GM19193 (cell line): Measurements from ENCODE around the gene TBC1D22A.

Experiments
- POLR2A ChIP-seq: IDR thresholded peaks from 4 replicates; pipeline ENCODE4 v1.6.1; 2011; ENCODE audit not compliant: insufficient read depth, insufficient read length; ENCODE audit errors: extremely low read depth

Gene TBC1D22A

DNA sequence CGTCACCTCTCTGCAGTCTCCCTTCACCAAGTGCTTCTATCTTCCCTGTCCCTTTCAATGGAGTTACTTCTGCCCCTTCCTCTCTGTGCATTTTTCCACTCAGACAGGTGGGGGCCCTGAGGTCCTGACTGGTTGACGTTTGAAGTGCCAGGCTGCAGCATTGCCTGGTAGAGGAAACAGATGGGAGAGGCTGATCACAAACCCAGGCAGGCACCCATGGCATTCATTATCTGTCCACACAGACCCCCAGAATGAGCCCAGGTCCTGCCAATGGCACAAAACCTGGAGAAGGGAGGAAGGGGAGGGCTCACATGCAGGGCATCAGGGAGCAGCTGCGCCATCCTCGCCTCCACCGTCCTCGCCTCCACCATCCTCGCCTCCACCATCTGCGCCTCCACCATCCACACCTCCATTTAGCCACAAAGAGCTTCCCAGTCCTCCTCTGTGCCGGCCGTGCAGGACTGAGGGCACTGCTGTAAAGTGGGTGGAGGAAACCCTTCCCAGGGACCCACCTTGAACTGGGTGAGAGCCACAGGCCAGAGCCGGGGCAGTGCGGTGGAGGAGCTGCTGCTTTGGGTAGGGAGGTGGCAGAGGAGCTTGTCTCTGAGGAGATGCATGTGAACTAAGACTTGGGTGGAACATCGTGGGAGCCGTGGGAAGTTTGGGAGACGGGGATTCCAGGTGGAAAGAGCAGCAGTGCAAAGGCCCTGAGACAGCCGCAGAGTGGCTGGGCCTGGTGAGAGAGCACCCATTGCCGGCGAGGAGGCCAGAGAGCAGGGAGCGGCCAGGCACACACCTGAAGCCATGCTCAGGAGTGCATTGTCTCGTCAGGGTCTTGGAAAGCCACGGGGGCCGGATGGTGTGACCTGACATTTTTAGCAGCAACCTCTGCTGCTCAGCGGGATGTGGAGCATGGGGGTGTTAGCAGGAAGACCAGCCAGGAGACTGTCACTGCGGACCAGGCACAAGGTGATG, 145.1 kb downstream of the TBC1D22A start:
- TF ChIP-seq POLR2A = no peak

DNA sequence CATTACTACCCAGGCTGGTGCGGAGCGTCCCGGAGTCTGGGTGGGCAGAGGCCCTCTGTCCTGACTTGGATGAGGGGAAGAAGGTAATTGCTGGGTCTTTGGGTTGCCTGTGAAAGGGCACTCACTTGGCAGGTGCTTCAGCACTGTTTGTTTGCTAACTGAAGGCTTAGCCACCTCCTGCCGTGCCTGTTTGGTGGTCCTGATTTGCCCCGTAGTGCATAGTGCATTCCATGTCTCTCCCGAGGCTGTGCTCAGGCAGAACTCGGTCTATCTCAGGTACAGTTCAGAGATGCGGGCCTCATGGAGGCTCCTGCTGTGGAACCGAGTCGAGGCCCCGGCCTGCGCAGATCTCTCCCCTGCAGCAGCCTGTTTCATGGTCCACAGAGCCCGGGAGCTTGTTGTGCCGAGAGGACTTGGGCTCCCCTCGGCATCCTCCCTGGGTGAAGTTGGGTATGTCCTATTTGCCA, 146.2 kb downstream of the TBC1D22A start:
- TF ChIP-seq POLR2A = no peak

GRCh38 chr22:46909237-46910030, 147.0 kb downstream of the TBC1D22A start:
- no peak for TF ChIP-seq POLR2A

GRCh38 chr22:46910624-46911023, 148.2 kb downstream of the TBC1D22A start:
- no peak for TF ChIP-seq POLR2A

- TF ChIP-seq POLR2A = no peak
These were observed 148.9 kb downstream of the TBC1D22A start for GRCh38 chr22:46911346-46911745.

DNA sequence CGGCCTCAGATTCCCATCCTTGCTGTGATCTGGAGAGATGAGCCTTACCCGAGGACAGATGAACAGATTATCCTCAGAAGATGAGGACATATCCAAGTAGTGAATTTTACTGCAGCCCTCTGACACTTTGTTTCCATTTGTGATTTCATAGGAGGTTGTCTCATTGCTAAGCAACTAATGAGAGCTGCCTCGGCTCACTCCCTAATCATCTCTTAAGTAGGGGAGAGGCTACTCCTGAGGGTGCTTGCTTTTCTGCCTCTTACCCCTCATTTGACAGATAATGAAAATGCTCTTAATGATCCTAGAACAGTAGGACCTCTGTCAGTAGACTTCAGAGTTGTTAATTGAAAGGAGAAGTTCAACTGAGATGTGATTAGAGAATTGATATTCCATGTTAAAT, 150.9 kb downstream of the TBC1D22A start:
- TF ChIP-seq POLR2A = no peak

GRCh38 chr22:46914481-46914880, 152.0 kb downstream of the TBC1D22A start:
- no peak for TF ChIP-seq POLR2A

GRCh38 chr22:46914916-46915894, 152.8 kb downstream of the TBC1D22A start:
- no peak for TF ChIP-seq POLR2A

- TF ChIP-seq POLR2A = no peak
These were observed 153.7 kb downstream of the TBC1D22A start for GRCh38 chr22:46915950-46916730.

GRCh38 chr22:46916886-46917770, 154.7 kb downstream of the TBC1D22A start:
- TF ChIP-seq POLR2A = no peak

DNA sequence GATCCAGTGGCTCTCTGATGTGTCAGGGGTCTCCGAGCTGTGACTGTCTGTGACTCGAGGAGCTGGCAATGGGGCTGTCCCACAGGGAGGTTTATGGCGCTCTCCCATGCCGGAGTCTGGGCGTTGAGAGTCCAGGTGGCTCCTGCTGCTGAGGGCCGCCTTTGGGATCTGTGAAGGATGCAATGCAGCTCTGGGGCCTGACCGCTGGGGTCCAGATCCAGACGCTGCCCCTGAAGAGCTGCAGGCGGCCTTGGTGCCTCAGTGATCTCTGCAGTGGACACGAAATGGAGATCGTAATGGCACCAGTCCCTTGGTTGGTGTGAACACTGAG, 155.3 kb downstream of the TBC1D22A start:
- TF ChIP-seq POLR2A = no peak

- TF ChIP-seq POLR2A = no peak
These were observed 155.7 kb downstream of the TBC1D22A start for GRCh38 chr22:46918197-46918596.

GRCh38 chr22:46922037-46922436, 159.6 kb downstream of the TBC1D22A start:
- no peak for TF ChIP-seq POLR2A
